ENCODE results near the gene SHC2.
"Not testable (repeated sequence)": the region's sequence is repeated elsewhere in the genome, so short reads cannot be mapped to it uniquely, and the experiment has no call there.

The SHC2 gene

DNA sequence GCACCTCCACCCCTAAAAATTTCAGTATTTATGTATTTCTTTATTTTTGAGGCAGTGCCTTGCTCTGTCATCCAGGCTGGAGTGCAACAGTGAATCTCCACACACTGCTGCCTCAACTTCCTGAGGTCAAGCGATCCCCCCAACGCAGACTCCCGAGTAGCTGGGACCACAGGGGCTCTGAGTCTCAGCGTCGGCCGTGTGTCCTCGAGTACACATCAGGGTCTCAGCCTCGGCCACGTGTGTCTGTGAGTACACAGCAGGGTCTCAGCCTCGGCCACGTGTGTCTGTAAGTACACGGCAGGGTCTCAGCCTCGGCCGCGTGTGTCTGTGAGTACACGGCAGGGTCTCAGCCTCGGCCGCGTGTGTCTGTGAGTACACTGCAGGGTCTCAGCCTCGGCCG lies 73.1 kb downstream of the SHC2 start:
- DNase-seq (ENCODE audit: extremely low spot score) = no peak
- CTCF ChIA-PET = no interaction called here
- POLR2A ChIA-PET = interaction anchor here (0.7 kb wide), 1 partner anchor 100 kb away, joined by 3 read pairs; no protein-coding TSS in a partner anchor
- TF ChIP-seq LEF1 (IDR thresholded peaks at IDR 0.05; ENCODE audit: borderline replicate concordance) (no peak), FOXK2 (IDR thresholded peaks at IDR 0.05) (no peak), SP1 (IDR thresholded peaks at IDR 0.05) (no peak), FOXA1 (IDR thresholded peaks at IDR 0.05) (no peak), PKNOX1 (IDR thresholded peaks at IDR 0.05) (no peak), FOXM1 (IDR thresholded peaks at IDR 0.05; ENCODE audit: borderline replicate concordance) (no peak), TARDBP (IDR thresholded peaks at IDR 0.05) (no peak), BHLHE40 (IDR thresholded peaks at IDR 0.05; ENCODE audit: borderline replicate concordance) (no peak), NFRKB (IDR thresholded peaks at IDR 0.05) (no peak), ZNF384 (IDR thresholded peaks at IDR 0.05) (no peak), ELF4 (IDR thresholded peaks at IDR 0.05) (no peak), HDGF (IDR thresholded peaks at IDR 0.05; ENCODE audit: borderline replicate concordance) (no peak), CTBP1 (IDR thresholded peaks at IDR 0.05; ENCODE audit: borderline replicate concordance) (no peak), SUZ12 (IDR thresholded peaks at IDR 0.05) (no peak)

GRCh38 chr19:386632-387301 lies 74.1 kb downstream of the SHC2 start:
- POLR2A ChIA-PET = interaction anchor here (0.7 kb wide), 1 partner anchor 101 kb away, joined by 3 read pairs; no protein-coding TSS in a partner anchor
- DNase-seq (ENCODE audit: extremely low spot score); CTCF ChIA-PET: not testable (repeated sequence)

DNA sequence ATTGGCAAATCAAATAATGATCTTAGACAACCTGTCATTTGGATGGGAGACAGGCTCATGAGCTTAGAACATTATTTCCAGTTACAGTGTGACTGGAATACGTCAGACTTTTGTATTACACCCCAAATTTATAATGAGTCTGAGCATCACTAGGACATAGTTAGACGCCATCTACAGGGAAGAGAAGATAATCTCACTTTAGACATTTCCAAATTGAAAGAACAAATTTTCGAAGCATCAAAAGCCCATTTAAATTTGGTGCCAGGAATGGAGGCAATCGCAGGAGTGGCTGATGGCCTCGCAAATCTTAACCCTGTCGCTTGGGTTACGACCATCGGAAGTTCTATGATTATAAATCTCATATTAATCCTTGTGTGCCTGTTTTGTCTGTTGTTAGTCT lies 74.6 kb downstream of the SHC2 start:
- CTCF ChIA-PET; POLR2A ChIA-PET; DNase-seq (ENCODE audit: extremely low spot score): not testable (repeated sequence)

DNA sequence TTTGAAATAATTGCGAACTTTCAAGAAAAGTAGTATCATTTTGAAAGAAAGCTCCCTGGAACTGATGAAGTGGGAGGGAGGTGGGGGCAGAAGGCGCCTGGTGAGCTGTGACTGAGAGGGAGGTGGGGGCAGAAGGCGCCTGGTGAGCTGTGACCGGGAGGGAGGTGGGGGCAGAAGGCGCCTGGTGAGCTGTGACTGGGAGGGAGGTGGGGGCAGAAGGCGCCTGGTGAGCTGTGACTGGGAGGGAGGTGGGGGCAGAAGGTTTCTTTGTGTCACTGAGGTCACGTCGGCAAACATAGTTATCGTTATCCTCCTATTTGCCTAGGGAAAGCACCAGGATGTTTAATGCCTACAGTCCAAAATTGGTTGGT lies 76.0 kb downstream of the SHC2 start:
- DNase-seq (ENCODE audit: extremely low spot score) = no peak
- CTCF ChIA-PET = no interaction called here
- no peak for TF ChIP-seq FOXA1 (IDR thresholded peaks at IDR 0.05)
- no peak for TF ChIP-seq PKNOX1 (IDR thresholded peaks at IDR 0.05)
- no peak for TF ChIP-seq HDGF (IDR thresholded peaks at IDR 0.05; ENCODE audit: borderline replicate concordance)
- no peak for TF ChIP-seq CTBP1 (IDR thresholded peaks at IDR 0.05; ENCODE audit: borderline replicate concordance)
- TF ChIP-seq ELF4 (IDR thresholded peaks at IDR 0.05) = no peak
- no peak for TF ChIP-seq FOXM1 (IDR thresholded peaks at IDR 0.05; ENCODE audit: borderline replicate concordance)
- POLR2A ChIA-PET = no interaction called here

DNA sequence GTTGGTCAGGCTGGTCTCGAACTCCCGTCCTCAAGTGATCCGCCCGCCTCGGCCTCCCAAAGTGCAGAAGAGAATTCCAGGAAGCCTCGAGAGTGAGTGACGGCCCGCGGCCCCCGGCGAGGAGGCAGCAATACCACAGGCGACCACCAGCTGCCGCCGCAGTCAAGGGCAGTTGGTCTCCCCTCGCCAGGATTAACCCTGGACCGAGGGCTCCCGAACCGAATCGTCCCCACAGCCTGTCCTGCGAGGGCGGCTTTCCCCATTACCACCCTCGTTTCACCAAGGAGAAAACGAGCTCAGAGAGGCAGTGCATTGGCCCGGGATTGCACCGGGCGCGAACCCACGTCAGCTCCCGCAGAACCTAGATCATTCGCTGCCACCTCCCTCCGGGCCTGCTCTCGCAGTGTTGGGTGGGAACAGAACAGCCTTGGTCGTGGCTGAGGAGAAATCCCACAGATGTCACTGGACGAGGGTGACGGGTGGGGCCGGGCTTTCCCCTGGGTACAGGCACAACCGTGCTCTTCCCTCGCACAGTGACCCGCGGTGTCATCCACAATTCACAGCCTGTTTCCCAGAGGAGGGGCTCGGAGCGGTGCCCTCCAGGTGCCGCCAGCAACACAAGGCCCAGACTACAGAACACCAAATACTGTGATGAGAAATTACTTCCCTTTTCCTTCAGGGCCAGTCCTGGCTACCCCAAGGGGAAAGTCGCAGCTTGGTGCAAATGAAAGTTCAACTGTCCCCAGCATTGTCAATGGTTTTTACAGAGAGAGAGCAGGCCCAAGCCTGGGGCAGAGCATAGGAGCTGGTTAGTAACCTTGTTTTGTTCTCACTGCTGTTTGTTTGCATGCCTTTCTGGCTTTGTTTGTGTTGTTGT lies 76.7 kb downstream of the SHC2 start:
- DNase-seq (ENCODE audit: extremely low spot score) = peak; percentile 57
- POLR2A ChIA-PET = interaction anchor here (1.2 kb wide), 1 partner anchor 105 kb away, joined by 5 read pairs; no protein-coding TSS in a partner anchor
- CTCF ChIA-PET = interaction anchor here (0.6 kb wide), 1 partner anchor 19 kb away, joined by 3 read pairs; no protein-coding TSS in a partner anchor

GRCh38 chr19:383040-383439 lies 77.8 kb downstream of the SHC2 start:
- ChIA-PET POLR2A (no interaction called here), CTCF (no interaction called here)
- no peak for DNase-seq (ENCODE audit: extremely low spot score)
- TF ChIP-seq ZNF384 (IDR thresholded peaks at IDR 0.05) = no peak
- TF ChIP-seq FOXA1 (IDR thresholded peaks at IDR 0.05) = no peak
- no peak for TF ChIP-seq ARNT (IDR thresholded peaks at IDR 0.05)

More for the DNA sequence above, 76.7 kb downstream of the SHC2 start:
- TF ChIP-seq L3MBTL2 (conservative IDR thresholded peaks at IDR 0.05) (no peak), PKNOX1 (IDR thresholded peaks at IDR 0.05) (peak; percentile 84)

GRCh38 chr19:382578-382977 lies 78.3 kb downstream of the SHC2 start:
- CTCF ChIA-PET; DNase-seq (ENCODE audit: extremely low spot score); POLR2A ChIA-PET: not testable (repeated sequence)

- POLR2A ChIA-PET; CTCF ChIA-PET; DNase-seq (ENCODE audit: extremely low spot score): not testable (repeated sequence)
These were observed 78.9 kb downstream of the SHC2 start for GRCh38 chr19:381901-382300.

- CTCF ChIA-PET; POLR2A ChIA-PET; DNase-seq (ENCODE audit: extremely low spot score): not testable (repeated sequence)
These were observed 80.1 kb downstream of the SHC2 start for GRCh38 chr19:380618-381219.
